CD8-positive, alpha-beta memory T cell (primary cell): ENCODE results near the gene KBTBD4. TPM values are rescaled to one million over a fixed set of nuclear protein-coding genes. Genes with fewer than 3 reads are reported as not detected.
A peak's percentile ranks its signal among the peaks of the same experiment; 100 is the strongest.
"Not testable (repeated sequence)": the region's sequence is repeated elsewhere in the genome, so short reads cannot be mapped to it uniquely, and the experiment has no call there.

ENCODE experiments used
- CTCF ChIA-PET: fragments of 350-600 bp; sonication (Branson Sonifier 250); formaldehyde crosslinking; loops from one replicate; lab custom pipeline; 2021; ENCODE audit warnings: antibody characterized with exemption; lab: Charles Lee
- POLR2A ChIA-PET: fragments of 350-600 bp; sonication (Branson Sonifier 250); formaldehyde crosslinking; loops from one replicate; lab custom pipeline; 2021; ENCODE audit warnings: antibody characterized with exemption; lab: Charles Lee
- DNase-seq, 5 donors: peaks; one replicate each; pipeline versions ENCODE4 v3.0.0 to v3.0.0-alpha.2; 2020 to 2022; ENCODE audit warnings: mixed read lengths in 1 of 5
- H3K27ac ChIP-seq: one replicate; pipeline ENCODE4 v1.7.0; 2013; ENCODE audit warnings: low read depth, mild to moderate bottlenecking, low read length, moderate library complexity
- H3K27me3 ChIP-seq: 2 replicates; pipeline ENCODE4 v1.7.0; 2013; ENCODE audit warnings: low read length, mild to moderate bottlenecking; ENCODE audit not compliant: insufficient read depth, poor library complexity, severe bottlenecking
- H3K36me3 ChIP-seq: 2 replicates; pipeline ENCODE4 v1.7.0; 2013; ENCODE audit warnings: mild to moderate bottlenecking, low read length, moderate library complexity; ENCODE audit not compliant: insufficient read depth
- H3K4me1 ChIP-seq: 2 replicates; pipeline ENCODE4 v1.7.0; 2013; ENCODE audit warnings: mild to moderate bottlenecking, low read length, moderate library complexity; ENCODE audit not compliant: insufficient read depth
- H3K4me3 ChIP-seq: 2 replicates; pipeline ENCODE4 v1.7.0; 2013; ENCODE audit warnings: mild to moderate bottlenecking, low read length
- H3K9me3 ChIP-seq: 2 replicates; pipeline ENCODE4 v1.7.0; 2013; ENCODE audit warnings: mild to moderate bottlenecking, low read length
- H3K27ac Mint-ChIP-seq, 8 donors: one replicate each; pipeline ENCODE4 v1.8.0; 2020 to 2021; ENCODE audit warnings: mixed read lengths in 8 of 8, mild to moderate bottlenecking in 6 of 8, inconsistent platforms in 3 of 8, moderate library complexity in 3 of 8
- H3K27me3 Mint-ChIP-seq, 2 donors: one replicate each; pipeline ENCODE4 v1.8.0; 2020 to 2021; ENCODE audit warnings: mixed read lengths in 2 of 2, mild to moderate bottlenecking in 1 of 2, moderate library complexity in 1 of 2
- H3K36me3 Mint-ChIP-seq, 3 donors: one replicate each; pipeline ENCODE4 v1.8.0; 2020 to 2021; ENCODE audit warnings: mixed read lengths in 3 of 3, inconsistent platforms in 1 of 3, mild to moderate bottlenecking in 1 of 3
- H3K4me1 Mint-ChIP-seq, 3 donors: one replicate each; pipeline ENCODE4 v1.8.0; 2020 to 2021; ENCODE audit warnings: mixed read lengths in 3 of 3, inconsistent platforms in 1 of 3, mild to moderate bottlenecking in 1 of 3
- H3K4me3 Mint-ChIP-seq, 7 donors: one replicate each; pipeline ENCODE4 v1.8.0; 2020 to 2021; ENCODE audit warnings: mixed read lengths in 7 of 7, mild to moderate bottlenecking in 6 of 7, moderate library complexity in 4 of 7, inconsistent platforms in 2 of 7
- H3K9me3 Mint-ChIP-seq, 5 donors: one replicate each; pipeline ENCODE4 v1.8.0; 2020 to 2022; ENCODE audit warnings: mixed read lengths in 5 of 5, mild to moderate bottlenecking in 3 of 5, moderate library complexity in 2 of 5, inconsistent platforms in 1 of 5
- polyA plus RNA-seq: library from polyadenylated mRNA; unstranded; fragments of 300-500 nt; fragmentation: Illumina TruSeq; gene quantifications from one replicate; pipeline ENCODE4 v1.2.3, GENCODE V29; 2021
- total RNA-seq, 2 experiments: library from RNA; stranded (reverse); gene quantifications; one replicate each; pipeline ENCODE4 v1.2.3, GENCODE V29; 2021

KBTBD4 gene
- total and polyA plus RNA-seq, 3 experiments from 2014 or later = 24.8 to 46.5 (median 26.4) TPM

GRCh38 chr11:47565340-47566148 lies 13.2 kb downstream of the KBTBD4 start, which contains the start of gene PTPMT1:
Gene PTPMT1, plus strand, starts transcription at chr11:47565599. Its CDS starts 24 bp downstream, at chr11:47565623.
- Mint-ChIP-seq H3K27ac (peak within 1 kb of the TSS; percentile 72 to 93 (median 86)), H3K27me3 (no peaks in the 10 kb centered on the region), H3K4me3 (peak within 1 kb of the TSS; percentile 81 to 91 (median 82)), H3K9me3 (no peaks in the 10 kb centered on the region), H3K36me3 (peaks cover 0 to 12% (median 2%) of the 10 kb centered on the region in 3 donors), H3K4me1 (peaks cover 14 to 32% (median 22%) of the 10 kb centered on the region in 3 donors)
- POLR2A ChIA-PET = interaction anchor here (0.5 to 2.1 kb wide), 7 partner anchors 11 to 626 kb away, joined by 3 to 19 read pairs (median 4); partner anchors contain the start of genes CELF1, KBTBD4 and NDUFS3
- H3K4me3 ChIP-seq = peak within 1 kb of the TSS; percentile 80
- CTCF ChIA-PET = interaction anchor here (1.1 to 3.3 kb wide), 3 partner anchors 10 to 14 kb away, joined by 4 to 18 read pairs (median 9); partner anchors contain the start of gene CELF1
- H3K36me3 ChIP-seq = peaks cover 2% of the 10 kb centered on the region
- DNase-seq = peak; percentile 47 to 75 (median 57)
- H3K9me3 ChIP-seq = no peaks in the 10 kb centered on the region
- H3K27ac ChIP-seq = peak within 1 kb of the TSS; percentile 72
- H3K27me3 ChIP-seq = no peaks in the 10 kb centered on the region
- H3K4me1 ChIP-seq = peaks cover 6% of the 10 kb centered on the region

DNA sequence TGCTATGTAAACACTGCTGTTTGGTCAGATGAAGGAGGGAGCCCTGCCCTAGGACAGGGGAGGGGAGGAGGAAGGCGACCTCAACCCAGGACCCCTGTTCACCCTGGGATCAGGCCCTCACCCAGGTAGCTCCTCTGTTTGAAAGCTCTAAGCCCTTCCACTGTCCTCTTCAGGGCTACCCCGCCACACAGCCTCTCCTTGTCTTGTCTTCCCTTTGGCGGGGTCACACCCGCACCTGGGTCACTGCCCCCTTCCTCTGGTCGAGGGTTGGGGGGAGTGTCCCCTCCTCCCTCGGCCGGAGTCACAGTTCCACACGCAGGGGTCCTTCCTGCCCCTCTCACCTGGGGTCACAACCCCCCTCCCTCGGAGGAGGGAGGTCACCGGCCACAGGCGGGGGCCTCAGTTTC lies 13.8 kb downstream of the KBTBD4 start:
- peak overlapping the region; percentile 80 for H3K4me3 ChIP-seq
- Mint-ChIP-seq H3K27me3 (no peaks in the 10 kb centered on the region), H3K4me1 (peaks cover 14 to 32% (median 22%) of the 10 kb centered on the region in 3 donors), H3K36me3 (peaks cover 0 to 7% (median 2%) of the 10 kb centered on the region in 3 donors), H3K27ac (peak overlapping the region; percentile 56 to 93 (median 86)), H3K4me3 (peak overlapping the region; percentile 80 to 91 (median 82)), H3K9me3 (no peaks in the 10 kb centered on the region)
- no peaks in the 10 kb centered on the region for H3K27me3 ChIP-seq
- H3K27ac ChIP-seq = peak overlapping the region; percentile 72
- ChIA-PET CTCF (interaction anchor here (1.1 to 3.3 kb wide), 5 partner anchors 8 to 14 kb away, joined by 3 to 18 read pairs (median 4); partner anchors contain the start of genes CELF1, KBTBD4 and NDUFS3), POLR2A (interaction anchor here (0.5 to 2.1 kb wide), 5 partner anchors 11 to 627 kb away, joined by 3 to 19 read pairs (median 10); partner anchors contain the start of genes CELF1, KBTBD4 and NDUFS3)
- no peaks in the 10 kb centered on the region for H3K9me3 ChIP-seq
- peaks cover 6% of the 10 kb centered on the region for H3K4me1 ChIP-seq
- no peaks in the 10 kb centered on the region for H3K36me3 ChIP-seq
- DNase-seq = no peak

DNA sequence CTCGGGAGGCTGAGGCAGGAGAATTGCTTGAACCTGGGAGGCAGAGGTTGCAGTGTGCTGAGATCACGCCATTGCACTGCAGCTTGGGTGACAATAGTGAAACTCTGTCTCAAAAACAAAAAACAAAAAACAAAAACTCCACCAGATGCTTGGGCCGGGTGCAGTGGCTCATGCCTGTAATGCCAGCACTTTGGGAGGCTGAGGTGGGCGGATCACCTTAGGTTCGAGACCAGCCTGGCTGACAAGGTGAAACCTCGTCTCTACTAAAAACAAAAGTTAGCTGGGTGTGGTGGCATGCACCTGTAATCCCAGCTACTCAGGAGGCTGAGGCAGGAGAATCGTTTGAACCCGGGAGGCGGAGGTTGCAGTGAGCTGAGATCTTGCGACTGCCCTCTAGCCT lies 14.4 kb downstream of the KBTBD4 start:
- not testable (repeated sequence) for H3K36me3 Mint-ChIP-seq, H3K4me1 ChIP-seq, H3K9me3 ChIP-seq, H3K27ac ChIP-seq, H3K27me3 Mint-ChIP-seq, H3K4me3 ChIP-seq, H3K9me3 Mint-ChIP-seq, H3K36me3 ChIP-seq, DNase-seq, H3K27me3 ChIP-seq
- CTCF ChIA-PET = interaction anchor here (1.1 to 3.3 kb wide), 5 partner anchors 8 to 15 kb away, joined by 3 to 18 read pairs (median 4); partner anchors contain the start of genes CELF1, KBTBD4 and NDUFS3
- Mint-ChIP-seq H3K27ac (peak overlapping the region in 5 of 8 donors; percentile 39 to 81 (median 51)), H3K4me1 (peaks cover 14 to 28% (median 22%) of the 10 kb centered on the region in 3 donors), H3K4me3 (peak overlapping the region; percentile 60 to 91 (median 82))
- POLR2A ChIA-PET = interaction anchor here (0.5 to 2.1 kb wide), 3 partner anchors 11 to 1158 kb away, joined by 3 to 10 read pairs (median 4); partner anchors contain the start of gene CELF1

DNA sequence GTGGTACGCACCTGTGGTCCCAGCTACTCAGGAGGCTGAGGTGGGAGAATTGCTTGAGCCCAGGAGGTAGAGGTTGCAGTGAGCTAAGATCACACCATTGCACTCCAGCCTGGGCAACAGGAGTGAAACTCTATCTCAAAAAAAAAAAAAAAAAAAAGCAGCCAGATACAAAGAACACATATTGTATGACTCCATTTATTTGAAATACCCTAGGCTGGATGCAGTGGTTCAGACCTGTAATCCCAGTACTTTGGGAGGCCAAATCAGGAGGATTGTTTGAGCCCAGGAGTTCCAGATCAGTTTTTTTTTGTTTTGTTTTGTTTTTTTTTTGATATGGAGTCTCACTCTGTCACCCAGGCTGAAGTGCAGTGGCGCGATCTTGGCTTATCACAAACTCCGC lies 16.4 kb downstream of the KBTBD4 start:
- CTCF ChIA-PET = interaction anchor here (0.6 to 1.3 kb wide), 2 partner anchors 9 to 10 kb away, joined by 3 read pairs; no protein-coding TSS in a partner anchor
- H3K4me1 ChIP-seq, H3K9me3 ChIP-seq, H3K27me3 ChIP-seq, H3K36me3 Mint-ChIP-seq, H3K4me3 Mint-ChIP-seq, H3K36me3 ChIP-seq, H3K4me3 ChIP-seq, H3K27me3 Mint-ChIP-seq, H3K27ac ChIP-seq, DNase-seq, H3K9me3 Mint-ChIP-seq: not testable (repeated sequence)
- Mint-ChIP-seq H3K27ac (peak overlapping the region in 1 of 8 donors; percentile 36), H3K4me1 (peaks cover 14 to 28% (median 22%) of the 10 kb centered on the region in 3 donors)
- POLR2A ChIA-PET = interaction anchor here (0.6 kb wide), 1 partner anchor 1267 kb away, joined by 4 read pairs; no protein-coding TSS in a partner anchor

DNA sequence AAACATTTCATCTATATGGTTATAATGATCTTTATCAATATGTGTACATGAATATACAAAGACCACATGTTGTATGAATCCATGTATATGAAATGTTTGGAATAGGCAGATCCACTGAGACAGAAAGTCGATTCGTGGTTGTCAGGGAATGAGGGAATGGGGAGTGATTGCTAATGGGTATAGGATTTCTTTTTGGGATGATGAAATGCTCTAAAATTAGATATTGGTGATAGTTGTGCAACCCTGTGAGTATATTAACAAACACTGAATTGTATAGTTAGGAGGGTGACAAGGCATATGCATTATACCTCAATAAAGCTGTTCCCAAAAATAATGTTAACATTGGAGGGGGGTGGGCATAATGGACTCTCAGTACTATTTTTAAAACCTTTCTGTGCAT lies 18.3 kb downstream of the KBTBD4 start:
- no peaks in the 10 kb centered on the region for H3K27me3 Mint-ChIP-seq
- peak overlapping the region in 1 of 7 donors; percentile 40 for H3K4me3 Mint-ChIP-seq
- Histone ChIP-seq H3K9me3 (no peaks in the 10 kb centered on the region), H3K27ac (no peak overlapping the region), H3K36me3 (no peaks in the 10 kb centered on the region), H3K4me1 (no peaks in the 10 kb centered on the region), H3K4me3 (no peak overlapping the region), H3K27me3 (no peaks in the 10 kb centered on the region)
- CTCF ChIA-PET = no interaction called here
- peaks cover 6 to 13% (median 10%) of the 10 kb centered on the region in 3 donors for H3K4me1 Mint-ChIP-seq
- POLR2A ChIA-PET = no interaction called here
- DNase-seq = no peak
- peak overlapping the region in 1 of 8 donors; percentile 51 for H3K27ac Mint-ChIP-seq
- no peaks in the 10 kb centered on the region for H3K9me3 Mint-ChIP-seq
- H3K36me3 Mint-ChIP-seq = peaks cover 0 to 2% (median 1%) of the 10 kb centered on the region in 3 donors

GRCh38 chr11:47558695-47559094 lies 20.1 kb downstream of the KBTBD4 start:
- Histone ChIP-seq H3K36me3 (no peaks in the 10 kb centered on the region), H3K4me3 (no peak overlapping the region), H3K27ac (no peak overlapping the region), H3K4me1 (no peaks in the 10 kb centered on the region), H3K27me3 (no peaks in the 10 kb centered on the region), H3K9me3 (no peaks in the 10 kb centered on the region)
- DNase-seq = no peak
- H3K36me3 Mint-ChIP-seq = peaks cover 0 to 2% (median 0%) of the 10 kb centered on the region in 3 donors
- no peak overlapping the region for H3K4me3 Mint-ChIP-seq
- no peaks in the 10 kb centered on the region for H3K27me3 Mint-ChIP-seq
- POLR2A ChIA-PET = interaction anchor here (0.7 kb wide), 1 partner anchor 19 kb away, joined by 3 read pairs; no protein-coding TSS in a partner anchor
- H3K9me3 Mint-ChIP-seq = no peaks in the 10 kb centered on the region
- H3K27ac Mint-ChIP-seq = no peak overlapping the region
- CTCF ChIA-PET = no interaction called here
- H3K4me1 Mint-ChIP-seq = peaks cover 3 to 6% (median 5%) of the 10 kb centered on the region in 3 donors

DNA sequence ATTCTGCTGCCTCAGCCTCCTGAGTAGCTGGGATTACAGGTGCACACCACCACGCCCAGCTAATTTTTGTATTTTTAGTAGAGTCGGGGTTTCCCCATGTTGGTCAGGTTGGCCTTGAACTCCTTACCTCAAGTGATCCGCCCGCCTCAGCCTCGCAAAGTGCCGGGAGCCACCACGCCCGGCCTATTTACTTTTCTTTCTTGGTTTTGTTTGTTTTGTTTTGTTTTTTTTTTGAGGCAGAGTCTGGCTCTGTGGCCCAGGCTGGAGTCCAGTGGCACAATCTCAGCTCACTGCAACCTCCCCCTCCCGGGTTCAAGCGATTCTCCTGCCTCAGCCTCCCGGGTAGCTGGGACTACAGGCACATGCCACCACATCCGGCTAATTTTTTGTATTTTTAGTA lies 21.8 kb downstream of the KBTBD4 start:
- H3K27me3 ChIP-seq, H3K36me3 Mint-ChIP-seq, H3K27ac ChIP-seq, H3K9me3 ChIP-seq, H3K4me3 ChIP-seq, H3K36me3 ChIP-seq, H3K9me3 Mint-ChIP-seq, DNase-seq, H3K4me3 Mint-ChIP-seq, POLR2A ChIA-PET, H3K27ac Mint-ChIP-seq, H3K27me3 Mint-ChIP-seq, H3K4me1 ChIP-seq: not testable (repeated sequence)
- H3K4me1 Mint-ChIP-seq = peaks cover 8 to 17% (median 16%) of the 10 kb centered on the region in 3 donors
- CTCF ChIA-PET = interaction anchor here (1.3 kb wide), 1 partner anchor 21 kb away, joined by 4 read pairs; no protein-coding TSS in a partner anchor
